H54 (cell line): ENCODE measurements around the gene TMEM170A.

Experiments used
- DNase-seq: peaks from one replicate; pipeline ENCODE4 v3.0.0; 2011; ENCODE audit warnings: low spot score, mixed read lengths; ENCODE audit not compliant: insufficient read length
- FAIRE-seq: peaks from 3 replicates; lab custom pipeline; 2011; peaks lifted over from hg19 to GRCh38; lab: Jason Lieb, UNC
- POLR2A ChIP-seq: IDR thresholded peaks from 2 replicates; pipeline ENCODE4 v1.6.1; 2011; ENCODE audit warnings: low read depth, mild to moderate bottlenecking, low read length

The TMEM170A gene

GRCh38 chr16:75416904-75417565 is 47.5 kb downstream of the TMEM170A start:
- TF ChIP-seq POLR2A = no peak
- no peak for DNase-seq
- FAIRE-seq = no peak

GRCh38 chr16:75415169-75415905 is 49.2 kb downstream of the TMEM170A start:
- DNase-seq (no peak), FAIRE-seq (no peak)
- no peak for TF ChIP-seq POLR2A

- FAIRE-seq (no peak), DNase-seq (no peak)
- TF ChIP-seq POLR2A = no peak
Measured at GRCh38 chr16:75413951-75414350, 50.5 kb downstream of the TMEM170A start.

- DNase-seq = no peak
- FAIRE-seq = no peak
- no peak for TF ChIP-seq POLR2A
Measured at GRCh38 chr16:75406943-75407342, 57.5 kb downstream of the TMEM170A start.

GRCh38 chr16:75402821-75403475 is 61.5 kb downstream of the TMEM170A start:
- DNase-seq = no peak
- no peak for TF ChIP-seq POLR2A
- no peak for FAIRE-seq

GRCh38 chr16:75402159-75402820 is 62.2 kb downstream of the TMEM170A start:
- no peak for DNase-seq
- TF ChIP-seq POLR2A = no peak
- no peak for FAIRE-seq

- TF ChIP-seq POLR2A = no peak
- FAIRE-seq = no peak
Measured at GRCh38 chr16:75401691-75402090, 62.8 kb downstream of the TMEM170A start.

GRCh38 chr16:75398333-75398732 is 66.2 kb downstream of the TMEM170A start:
- TF ChIP-seq POLR2A = no peak
- DNase-seq = no peak
- no peak for FAIRE-seq

More at GRCh38 chr16:75401691-75402090, 62.8 kb downstream of the TMEM170A start:
- DNase-seq = no peak

GRCh38 chr16:75394941-75395340 is 69.5 kb downstream of the TMEM170A start:
- TF ChIP-seq POLR2A = no peak
- FAIRE-seq (no peak), DNase-seq (no peak)
